ENCODE measurements around the gene CORIN.

DNA sequence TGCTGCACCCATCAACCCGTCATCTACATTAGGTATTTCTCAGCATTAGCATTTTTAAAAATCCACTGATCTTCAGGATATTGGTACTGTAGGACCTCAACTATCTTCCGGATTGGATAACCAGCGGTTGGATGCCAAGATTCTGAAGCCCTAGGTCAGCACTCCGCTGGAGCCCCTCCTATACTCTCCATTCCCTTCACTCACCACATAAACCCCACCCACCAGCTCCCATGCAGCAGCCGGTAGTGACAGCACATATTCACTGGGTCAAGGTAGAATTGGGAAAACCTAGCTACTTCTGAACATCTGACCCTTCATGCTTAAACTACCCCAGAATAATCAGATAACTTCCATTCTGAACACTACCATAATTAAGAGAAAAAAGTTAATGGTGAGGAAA is 134.9 kb downstream of the CORIN start:
- no peak for TF ChIP-seq POLR2A (IDR thresholded peaks at IDR 0.05; ENCODE audit: low read depth, low read length)
- no peak for TF ChIP-seq TAF1 (IDR thresholded peaks at IDR 0.05; ENCODE audit: low read depth, low read length)
- no peak for TF ChIP-seq PAX5 (IDR thresholded peaks at IDR 0.05; ENCODE audit: insufficient read depth, low read length, severe bottlenecking)
- TF ChIP-seq POLR2AphosphoS5 (IDR thresholded peaks at IDR 0.05; ENCODE audit: low read depth, low read length), result no peak

Measured in GM12891 (cell line).